Right lobe of liver (tissue), 6 donors: Measurements from ENCODE around the gene PLIN4. TPM values are rescaled to one million over a fixed set of nuclear protein-coding genes. Genes with fewer than 3 reads are reported as not detected.

ENCODE experiments used
- ATAC-seq, 4 donors: fragments of 200-7000 bp; cut with Tn5 transposase; one replicate each; pipeline ENCODE4 v1.9.1; 2020; ENCODE audit warnings: mild to moderate bottlenecking in 4 of 4, moderate library complexity in 4 of 4
- DNase-seq, 3 donors: peaks; one replicate each; pipeline ENCODE4 v3.0.0-alpha.2; 2020
- H3K27ac ChIP-seq, 3 donors: fragments of 200-600 bp; one replicate each; pipeline ENCODE4 v1.8.0; 2022
- H3K27me3 ChIP-seq, 2 donors: fragments of 200-600 bp; one replicate each; pipeline ENCODE4 v1.8.0; 2022
- H3K36me3 ChIP-seq, 4 donors: fragments of 200-600 bp; sonication (generic) in 1 of 4; one replicate each; pipeline versions ENCODE4 v1.5.1 to v1.8.0; 2017 to 2022; ENCODE audit warnings: control low read depth in 1 of 4
- H3K4me1 ChIP-seq, 4 donors: fragments of 200-600 bp; sonication (generic) in 1 of 4; one replicate each; pipeline versions ENCODE4 v1.5.1 to v1.8.0; 2017 to 2022; ENCODE audit warnings: control low read depth in 1 of 4
- H3K4me3 ChIP-seq, 3 donors: fragments of 200-600 bp; one replicate each; pipeline ENCODE4 v1.8.0; 2022
- H3K9me3 ChIP-seq, 4 donors: fragments of 200-600 bp; sonication (generic) in 1 of 4; one replicate each; pipeline versions ENCODE4 v1.5.1 to v1.8.0; 2017 to 2022; ENCODE audit warnings: control low read depth in 1 of 4
- CTCF ChIP-seq, 4 donors: fragments of 200-600 bp in 3 of 4; fragments of 450-650 bp in 1 of 4; IDR thresholded peaks; one replicate each; pipeline versions ENCODE4 v1.5.1 to v1.8.0; 2016 to 2022; ENCODE audit warnings: antibody characterized with exemption in 4 of 4, mild to moderate bottlenecking in 2 of 4
- POLR2A ChIP-seq: fragments of 450-650 bp; IDR thresholded peaks from one replicate; pipeline ENCODE4 v1.6.1; 2017; ENCODE audit warnings: antibody characterized with exemption, mild to moderate bottlenecking
- WGBS: methylation state at CpG from one replicate; pipeline ENCODE4 v1.1.6; 2018; ENCODE audit warnings: low coverage, low lambda C conversion rate; ENCODE audit not compliant: insufficient coverage; ENCODE audit errors: missing lambda C conversion rate; 5-methylcytosine and 5-hydroxymethylcytosine counted together
- intact Hi-C, 2 donors: fragments of 100-400 bp; cut with DNase I; formaldehyde crosslinking; loops; one replicate each; pipeline versions ENCODE4 v1.11.2 to v1.14.1; 2022
- total RNA-seq, 6 experiments: library from RNA; depleted of rRNA in 2 of 6; stranded (reverse); fragments of >200 nt in 2 of 6; fragmentation: NEBNext Ultra II Directional in 3 of 6; extraction: Animal tissue kit (Norgen Biotek cat#: 25700) in 3 of 6; gene quantifications; one replicate each; pipeline versions ENCODE4 v1.1.0 to v1.2.4, GENCODE V29; 2016 to 2023
- donor health status: DM: no; HTN: yes; CAD: no.
- donor health status: DM: no; HTN: no; CAD: no.
- donor health status: DM: no; HTN: no; CAD: no.
- donor health status: DM: no; HTN: yes; CAD: no.
- donor health status: DM: no; HTN: yes; CAD: no.

PLIN4 gene
- total RNA-seq, 6 experiments from 2014 or later: 28.4 to 51.2 (median 39.3) TPM

GRCh38 chr19:4525563-4526002, 7.3 kb upstream of the PLIN4 start:
- H3K36me3 ChIP-seq: peaks cover 0 to 10% (median 1%) of the 10 kb centered on the region in 4 donors
- no peak overlapping the region for H3K4me3 ChIP-seq
- H3K4me1 ChIP-seq: peaks cover 0 to 34% (median 17%) of the 10 kb centered on the region in 4 donors
- no peaks in the 10 kb centered on the region for H3K9me3 ChIP-seq
- intact Hi-C loops: no loop called here
- DNase-seq (peak in 1 of 3 donors; percentile 33), ATAC-seq (peak in 3 of 4 donors; percentile 3 to 43 (median 19))
- TF ChIP-seq CTCF (IDR thresholded peaks at IDR 0.05): no peak
- TF ChIP-seq POLR2A: no peak
- H3K27ac ChIP-seq: no peak overlapping the region
- H3K27me3 ChIP-seq: no peaks in the 10 kb centered on the region
- 68% methylated on average over 12 of the region's 23 CpGs for WGBS

- intact Hi-C loops: no loop called here
- TF ChIP-seq CTCF (IDR thresholded peaks at IDR 0.05): peak; percentile 44 to 75 (median 72)
- TF ChIP-seq POLR2A: no peak
Measured at GRCh38 chr19:4524808-4525562, 6.7 kb upstream of the PLIN4 start.

GRCh38 chr19:4523306-4524110, 5.2 kb upstream of the PLIN4 start:
- Histone ChIP-seq H3K27ac (no peak overlapping the region), H3K4me1 (peaks cover 0 to 52% (median 25%) of the 10 kb centered on the region in 4 donors), H3K27me3 (no peaks in the 10 kb centered on the region), H3K36me3 (peaks cover 0 to 3% (median 1%) of the 10 kb centered on the region in 4 donors), H3K4me3 (no peak overlapping the region), H3K9me3 (no peaks in the 10 kb centered on the region)
- WGBS: 19% methylated on average over 4 of the region's 53 CpGs
- ATAC-seq (peak; percentile 5 to 39 (median 24)), DNase-seq (peak; percentile 74 to 81 (median 77))
- no peak for TF ChIP-seq POLR2A
- peak; percentile 60 to 78 (median 72) for TF ChIP-seq CTCF (IDR thresholded peaks at IDR 0.05)
- intact Hi-C loops: no loop called here

More at GRCh38 chr19:4524808-4525562, 6.7 kb upstream of the PLIN4 start:
- no peak overlapping the region for H3K4me3 ChIP-seq
- no peaks in the 10 kb centered on the region for H3K27me3 ChIP-seq
- peak overlapping the region in 1 of 3 donors; percentile 6 for H3K27ac ChIP-seq
- peaks cover 0 to 38% (median 18%) of the 10 kb centered on the region in 4 donors for H3K4me1 ChIP-seq
- H3K36me3 ChIP-seq: peaks cover 0 to 10% (median 1%) of the 10 kb centered on the region in 4 donors
- DNase-seq: peak in 2 of 3 donors; percentile 64 to 66
- H3K9me3 ChIP-seq: no peaks in the 10 kb centered on the region
- peak; percentile 31 to 58 (median 56) for ATAC-seq
- 74% methylated on average over 16 of the region's 23 CpGs for WGBS

- H3K27me3 ChIP-seq: no peaks in the 10 kb centered on the region
- TF ChIP-seq CTCF (IDR thresholded peaks at IDR 0.05) (no peak), POLR2A (no peak)
- H3K4me3 ChIP-seq: no peak overlapping the region
- intact Hi-C loops: no loop called here
- H3K27ac ChIP-seq: peak overlapping the region in 1 of 3 donors; percentile 51
- 93% methylated on average over 10 of the region's 15 CpGs for WGBS
- H3K36me3 ChIP-seq: peaks cover 0 to 3% (median 0%) of the 10 kb centered on the region in 4 donors
- H3K4me1 ChIP-seq: peaks cover 0 to 61% (median 30%) of the 10 kb centered on the region in 4 donors
- DNase-seq (no peak), ATAC-seq (no peak)
- H3K9me3 ChIP-seq: no peaks in the 10 kb centered on the region
Measured at GRCh38 chr19:4522291-4523002, 4.2 kb upstream of the PLIN4 start.
